ENCODE results near the gene SAFB.
"Not testable (repeated sequence)": the region's sequence is repeated elsewhere in the genome, so short reads cannot be mapped to it uniquely, and the experiment has no call there.

The SAFB gene

DNA sequence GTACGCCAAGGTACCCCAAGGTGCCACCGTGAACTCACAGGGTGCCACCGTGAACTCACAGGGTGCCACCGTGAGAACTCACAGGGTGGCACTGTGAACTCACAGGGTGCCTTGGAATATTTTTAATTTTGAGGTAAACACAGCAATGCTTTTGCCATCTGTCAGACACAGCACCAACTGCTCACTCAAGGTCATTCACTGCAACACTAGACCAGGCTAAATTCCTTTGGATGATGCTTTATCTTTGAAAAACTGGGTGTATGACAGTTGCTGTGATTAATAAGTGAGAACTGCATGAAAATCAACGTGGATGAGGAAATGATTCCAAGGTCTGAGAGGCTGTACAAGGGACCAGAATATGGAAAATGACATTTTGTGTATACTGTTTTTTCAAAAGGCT lies 19.3 kb upstream of the SAFB start:
- no peak for ATAC-seq (ENCODE audit: low read depth)
- Histone ChIP-seq H3K4me1 (ENCODE audit: insufficient read depth, poor library complexity, severe bottlenecking) (no peaks in the 10 kb centered on the region), H3K27ac (ENCODE audit: poor library complexity, severe bottlenecking) (no peak overlapping the region), H3K36me3 (ENCODE audit: low read depth) (peaks cover 95% of the 10 kb centered on the region), H3K9me3 (ENCODE audit: severe bottlenecking) (no peaks in the 10 kb centered on the region), H3K4me3 (ENCODE audit: severe bottlenecking) (no peak overlapping the region), H3K27me3 (ENCODE audit: insufficient read depth, poor library complexity, severe bottlenecking) (no peaks in the 10 kb centered on the region)
- no peak for DNase-seq (ENCODE audit: low spot score)
- TF ChIP-seq, protein P1, sequence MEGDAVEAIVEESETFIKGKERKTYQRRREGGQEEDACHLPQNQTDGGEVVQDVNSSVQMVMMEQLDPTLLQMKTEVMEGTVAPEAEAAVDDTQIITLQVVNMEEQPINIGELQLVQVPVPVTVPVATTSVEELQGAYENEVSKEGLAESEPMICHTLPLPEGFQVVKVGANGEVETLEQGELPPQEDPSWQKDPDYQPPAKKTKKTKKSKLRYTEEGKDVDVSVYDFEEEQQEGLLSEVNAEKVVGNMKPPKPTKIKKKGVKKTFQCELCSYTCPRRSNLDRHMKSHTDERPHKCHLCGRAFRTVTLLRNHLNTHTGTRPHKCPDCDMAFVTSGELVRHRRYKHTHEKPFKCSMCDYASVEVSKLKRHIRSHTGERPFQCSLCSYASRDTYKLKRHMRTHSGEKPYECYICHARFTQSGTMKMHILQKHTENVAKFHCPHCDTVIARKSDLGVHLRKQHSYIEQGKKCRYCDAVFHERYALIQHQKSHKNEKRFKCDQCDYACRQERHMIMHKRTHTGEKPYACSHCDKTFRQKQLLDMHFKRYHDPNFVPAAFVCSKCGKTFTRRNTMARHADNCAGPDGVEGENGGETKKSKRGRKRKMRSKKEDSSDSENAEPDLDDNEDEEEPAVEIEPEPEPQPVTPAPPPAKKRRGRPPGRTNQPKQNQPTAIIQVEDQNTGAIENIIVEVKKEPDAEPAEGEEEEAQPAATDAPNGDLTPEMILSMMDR (IDR thresholded peaks at IDR 0.05; ENCODE audit: poor library complexity, severe bottlenecking): no peak

DNA sequence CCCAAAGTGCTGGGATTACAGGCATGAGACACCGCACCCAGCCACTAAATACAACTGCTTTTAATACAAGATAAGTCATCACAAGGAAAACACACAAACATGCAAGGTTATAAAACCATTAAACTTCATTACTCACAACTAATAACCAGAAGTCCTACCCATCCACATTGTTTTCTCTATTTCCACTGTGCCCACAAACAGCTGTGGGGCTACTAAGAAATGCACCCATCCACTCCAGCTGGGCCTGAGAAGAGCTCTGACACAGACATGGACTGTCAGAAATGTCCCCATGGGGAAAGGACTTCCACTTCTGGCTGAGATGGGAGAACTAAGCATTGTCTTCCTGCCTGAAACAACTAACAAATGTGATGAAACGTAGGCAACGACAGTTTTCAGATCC lies 17.5 kb upstream of the SAFB start:
- no peak overlapping the region for H3K4me3 ChIP-seq (ENCODE audit: severe bottlenecking)
- no peaks in the 10 kb centered on the region for H3K27me3 ChIP-seq (ENCODE audit: insufficient read depth, poor library complexity, severe bottlenecking)
- DNase-seq (ENCODE audit: low spot score) (no peak), ATAC-seq (ENCODE audit: low read depth) (no peak)
- H3K27ac ChIP-seq (ENCODE audit: poor library complexity, severe bottlenecking): no peak overlapping the region
- H3K36me3 ChIP-seq (ENCODE audit: low read depth): peaks cover 93% of the 10 kb centered on the region
- no peaks in the 10 kb centered on the region for H3K4me1 ChIP-seq (ENCODE audit: insufficient read depth, poor library complexity, severe bottlenecking)
- H3K9me3 ChIP-seq (ENCODE audit: severe bottlenecking): no peaks in the 10 kb centered on the region
- TF ChIP-seq, protein P1 (IDR thresholded peaks at IDR 0.05; ENCODE audit: poor library complexity, severe bottlenecking): no peak

- H3K4me1 ChIP-seq (ENCODE audit: insufficient read depth, poor library complexity, severe bottlenecking): no peaks in the 10 kb centered on the region
- ATAC-seq (ENCODE audit: low read depth): no peak
- no peaks in the 10 kb centered on the region for H3K9me3 ChIP-seq (ENCODE audit: severe bottlenecking)
- DNase-seq (ENCODE audit: low spot score): no peak
- TF ChIP-seq, protein P1 (IDR thresholded peaks at IDR 0.05; ENCODE audit: poor library complexity, severe bottlenecking): no peak
- H3K27ac ChIP-seq (ENCODE audit: poor library complexity, severe bottlenecking): no peak overlapping the region
- H3K36me3 ChIP-seq (ENCODE audit: low read depth): peaks cover 88% of the 10 kb centered on the region
- no peak overlapping the region for H3K4me3 ChIP-seq (ENCODE audit: severe bottlenecking)
- no peaks in the 10 kb centered on the region for H3K27me3 ChIP-seq (ENCODE audit: insufficient read depth, poor library complexity, severe bottlenecking)
These were observed 15.3 kb upstream of the SAFB start for GRCh38 chr19:5607318-5608275.

DNA sequence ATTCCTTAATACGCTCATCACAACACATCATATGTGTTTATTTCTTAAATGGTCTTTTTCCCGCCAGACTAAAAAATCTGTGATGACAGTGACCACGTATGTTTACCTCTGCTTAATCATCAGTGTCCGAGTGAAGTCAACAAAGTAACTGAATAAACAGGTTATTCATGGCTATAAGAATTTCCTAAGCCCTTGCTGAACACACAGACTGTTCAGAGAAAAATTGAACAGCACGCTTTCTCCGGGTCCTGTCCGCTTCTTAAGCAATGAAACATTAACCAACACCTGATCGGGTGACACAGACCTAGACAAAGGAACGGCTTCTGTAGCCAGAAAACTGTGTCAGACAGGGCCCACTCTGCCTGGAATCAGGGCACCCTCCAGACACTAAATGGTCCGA lies 14.6 kb upstream of the SAFB start:
- H3K36me3 ChIP-seq (ENCODE audit: low read depth): peaks cover 88% of the 10 kb centered on the region

DNA sequence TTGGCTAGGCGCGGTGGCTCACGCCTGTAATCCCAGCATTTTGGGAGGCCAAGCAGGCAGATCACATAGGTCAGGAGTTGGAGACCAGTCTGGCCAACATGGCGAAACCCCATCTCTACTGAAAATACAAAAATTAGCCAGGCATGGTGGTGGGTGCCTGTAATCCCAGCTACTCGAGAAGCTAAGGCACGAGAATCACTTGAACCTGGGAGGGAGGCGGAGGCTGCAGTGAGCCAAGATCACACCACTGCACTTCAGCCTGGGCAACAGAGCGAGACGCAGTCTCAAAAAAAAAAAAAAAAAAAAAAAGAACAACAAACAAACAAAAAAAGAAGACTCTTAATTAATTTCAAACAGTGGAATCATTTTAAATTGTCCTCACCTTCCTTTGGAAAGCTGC lies 14.1 kb upstream of the SAFB start:
- ATAC-seq (ENCODE audit: low read depth); H3K4me3 ChIP-seq (ENCODE audit: severe bottlenecking); H3K27ac ChIP-seq (ENCODE audit: poor library complexity, severe bottlenecking); DNase-seq (ENCODE audit: low spot score); H3K9me3 ChIP-seq (ENCODE audit: severe bottlenecking); H3K27me3 ChIP-seq (ENCODE audit: insufficient read depth, poor library complexity, severe bottlenecking); H3K4me1 ChIP-seq (ENCODE audit: insufficient read depth, poor library complexity, severe bottlenecking): not testable (repeated sequence)
- H3K36me3 ChIP-seq (ENCODE audit: low read depth): peaks cover 88% of the 10 kb centered on the region

More for the DNA sequence above, 14.6 kb upstream of the SAFB start:
- Histone ChIP-seq H3K9me3 (ENCODE audit: severe bottlenecking) (no peaks in the 10 kb centered on the region), H3K4me3 (ENCODE audit: severe bottlenecking) (no peak overlapping the region), H3K27me3 (ENCODE audit: insufficient read depth, poor library complexity, severe bottlenecking) (no peaks in the 10 kb centered on the region), H3K4me1 (ENCODE audit: insufficient read depth, poor library complexity, severe bottlenecking) (no peaks in the 10 kb centered on the region), H3K27ac (ENCODE audit: poor library complexity, severe bottlenecking) (no peak overlapping the region)
- TF ChIP-seq, protein P1 (IDR thresholded peaks at IDR 0.05; ENCODE audit: poor library complexity, severe bottlenecking): no peak
- DNase-seq (ENCODE audit: low spot score) (no peak), ATAC-seq (ENCODE audit: low read depth) (no peak)

Measured in RWPE2 (cell line).